ENCODE data around the gene ARHGAP1.

DNA sequence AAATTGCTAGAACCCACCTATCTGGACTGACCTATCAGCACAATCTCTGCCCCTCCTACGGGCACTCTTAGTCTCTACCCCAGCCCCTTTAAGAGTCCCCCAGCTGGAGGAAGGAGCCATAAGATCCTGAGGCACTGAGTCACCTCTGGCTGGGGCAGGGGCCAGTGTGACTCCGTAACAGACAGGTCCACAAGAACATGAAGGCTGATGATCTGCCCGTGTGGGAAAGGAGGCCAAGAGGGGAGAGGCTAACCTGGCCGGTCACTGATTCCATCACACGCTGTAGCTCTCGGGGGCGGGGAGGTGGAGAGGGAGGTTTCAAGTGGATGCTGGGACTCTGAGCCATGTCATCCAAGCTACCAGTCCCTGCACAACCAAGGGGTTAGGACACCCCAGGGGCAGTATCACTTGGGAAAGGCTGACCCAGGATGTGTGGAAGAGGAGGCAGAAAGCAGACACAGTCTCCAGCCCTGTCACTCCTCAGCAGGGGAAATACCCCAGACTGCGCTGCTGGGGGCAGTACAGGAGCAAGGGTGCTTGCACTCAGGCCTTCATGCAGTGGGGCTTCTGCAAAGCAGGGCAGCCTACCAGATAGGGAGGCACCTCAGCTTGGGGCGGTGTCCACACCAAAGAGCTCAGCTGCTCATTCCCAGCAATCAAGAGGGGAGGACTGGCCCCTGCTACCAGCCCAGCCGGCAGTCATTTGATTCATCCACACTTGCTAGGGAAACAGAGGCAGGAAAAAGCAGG lies 22.3 kb downstream of the ARHGAP1 start:
- no peak for TF ChIP-seq FOXA1 (IDR thresholded peaks at IDR 0.05)
- TF ChIP-seq SP1 (IDR thresholded peaks at IDR 0.05), result no peak
- no peak for TF ChIP-seq ELF4 (IDR thresholded peaks at IDR 0.05)
- TF ChIP-seq ZNF384 (IDR thresholded peaks at IDR 0.05), result no peak
- no peak for TF ChIP-seq SUZ12 (IDR thresholded peaks at IDR 0.05)
- TF ChIP-seq FOXM1 (IDR thresholded peaks at IDR 0.05; ENCODE audit: borderline replicate concordance), result no peak
- no peak for TF ChIP-seq FOXK2 (IDR thresholded peaks at IDR 0.05)
- TF ChIP-seq CTBP1 (IDR thresholded peaks at IDR 0.05; ENCODE audit: borderline replicate concordance), result no peak
- no peak for TF ChIP-seq TARDBP (IDR thresholded peaks at IDR 0.05)
- TF ChIP-seq NFRKB (IDR thresholded peaks at IDR 0.05), result no peak
- TF ChIP-seq HDGF (IDR thresholded peaks at IDR 0.05; ENCODE audit: borderline replicate concordance), result no peak
- TF ChIP-seq BHLHE40 (IDR thresholded peaks at IDR 0.05; ENCODE audit: borderline replicate concordance), result no peak
- TF ChIP-seq L3MBTL2 (conservative IDR thresholded peaks at IDR 0.05), result no peak
- TF ChIP-seq ARNT (IDR thresholded peaks at IDR 0.05), result no peak
